Astrocyte (in vitro differentiated cells and primary cell): ENCODE measurements around the gene CNKSR3. TPM values are rescaled to one million over a fixed set of nuclear protein-coding genes. Genes with fewer than 3 reads are reported as not detected.

Source experiments
- DNase-seq: peaks from one replicate; pipeline ENCODE4 v3.0.0-alpha.2; 2010; ENCODE audit warnings: low read depth
- FAIRE-seq: peaks from 2 replicates; lab custom pipeline; 2011; peaks lifted over from hg19 to GRCh38; lab: Jason Lieb, UNC
- H2AFZ ChIP-seq: 2 replicates; pipeline ENCODE4 v1.6.0; 2012; ENCODE audit warnings: low read depth, low read length, inconsistent platforms
- H3K27ac ChIP-seq: 2 replicates; pipeline ENCODE4 v1.5.1; 2011; ENCODE audit warnings: low read depth, low read length, inconsistent platforms
- H3K27me3 ChIP-seq: 2 replicates; pipeline ENCODE4 v1.6.0; 2011; ENCODE audit warnings: low read length, inconsistent platforms; ENCODE audit not compliant: insufficient read depth
- H3K36me3 ChIP-seq: 2 replicates; pipeline ENCODE4 v1.5.1; 2011; ENCODE audit warnings: low read length, inconsistent platforms; ENCODE audit not compliant: insufficient read depth
- H3K4me1 ChIP-seq: 2 replicates; pipeline ENCODE4 v1.5.1; 2011; ENCODE audit warnings: low read length, inconsistent platforms; ENCODE audit not compliant: insufficient read depth
- H3K4me2 ChIP-seq: 2 replicates; pipeline ENCODE4 v1.6.0; 2012; ENCODE audit warnings: low read length, inconsistent platforms
- H3K4me3 ChIP-seq: 2 replicates; pipeline ENCODE4 v1.5.1; 2011; ENCODE audit warnings: low read depth, mild to moderate bottlenecking, low read length, inconsistent platforms; ENCODE audit not compliant: insufficient read depth
- H3K79me2 ChIP-seq: 2 replicates; pipeline ENCODE4 v1.6.0; 2012; ENCODE audit warnings: mild to moderate bottlenecking, low read length, inconsistent platforms; ENCODE audit not compliant: insufficient read depth
- H3K9ac ChIP-seq: 2 replicates; pipeline ENCODE4 v1.6.0; 2012; ENCODE audit warnings: mild to moderate bottlenecking, low read length, inconsistent platforms
- H3K9me3 ChIP-seq: 2 replicates; pipeline ENCODE4 v1.5.1; 2012; ENCODE audit warnings: low read depth, mild to moderate bottlenecking, low read length, inconsistent platforms; ENCODE audit not compliant: insufficient read depth
- H4K20me1 ChIP-seq: 2 replicates; pipeline ENCODE4 v1.6.0; 2012; ENCODE audit warnings: low read length, inconsistent platforms; ENCODE audit not compliant: insufficient read depth
- H3K27ac Mint-ChIP-seq: one replicate; pipeline ENCODE4 v1.8.0; 2021; ENCODE audit warnings: mild to moderate bottlenecking, mixed read lengths; ENCODE audit not compliant: unreplicated experiment
- H3K27me3 Mint-ChIP-seq: one replicate; pipeline ENCODE4 v1.8.0; 2021; ENCODE audit warnings: low read depth, mixed read lengths; ENCODE audit not compliant: unreplicated experiment
- H3K36me3 Mint-ChIP-seq: one replicate; pipeline ENCODE4 v1.8.0; 2021; ENCODE audit warnings: low read depth, mixed read lengths; ENCODE audit not compliant: unreplicated experiment
- H3K4me1 Mint-ChIP-seq: one replicate; pipeline ENCODE4 v1.8.0; 2021; ENCODE audit warnings: low read depth, mixed read lengths; ENCODE audit not compliant: unreplicated experiment
- H3K4me3 Mint-ChIP-seq: one replicate; pipeline ENCODE4 v1.8.0; 2021; ENCODE audit warnings: mild to moderate bottlenecking, moderate library complexity, mixed read lengths; ENCODE audit not compliant: unreplicated experiment
- H3K9me3 Mint-ChIP-seq: one replicate; pipeline ENCODE4 v1.8.0; 2021; ENCODE audit warnings: mild to moderate bottlenecking, mixed read lengths; ENCODE audit not compliant: unreplicated experiment
- EZH2 ChIP-seq: IDR thresholded peaks from 2 replicates; pipeline ENCODE4 v1.6.1; 2012; ENCODE audit warnings: mild to moderate bottlenecking, low read length, inconsistent platforms; ENCODE audit not compliant: insufficient read depth
- total RNA-seq: library from RNA; stranded (reverse); gene quantifications from 2 replicates; pipeline ENCODE4 v1.2.1, GENCODE V29; 2021
- TF ChIP-seq, protein P1 (sequence below): IDR thresholded peaks from 2 replicates; pipeline ENCODE4 v1.5.1; 2011; ENCODE audit warnings: low read depth, mild to moderate bottlenecking, inconsistent platforms, low read length, moderate library complexity; ENCODE audit not compliant: insufficient read depth

Gene CNKSR3
- total RNA-seq, 1 donor from 2014 or later: 11.1 TPM

DNA sequence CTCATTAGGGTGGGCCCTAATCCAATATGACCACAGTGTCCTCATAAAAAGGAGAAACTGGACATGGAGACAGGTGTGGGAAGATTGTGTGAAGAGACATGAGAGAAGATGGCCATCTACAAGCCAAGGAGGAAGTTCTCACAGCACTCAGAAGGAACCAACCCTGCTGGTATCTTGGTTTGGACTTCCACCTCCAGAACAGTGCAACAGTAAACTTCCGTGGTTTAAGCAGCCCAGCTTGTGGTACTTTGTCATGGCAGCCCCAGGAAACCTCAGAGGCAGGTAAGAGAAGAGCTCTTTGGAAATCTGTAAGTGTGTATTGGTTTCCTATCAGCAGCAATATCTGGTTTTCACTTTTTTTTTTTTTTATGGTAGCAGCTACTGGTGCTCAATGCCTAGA lies 16.5 kb upstream of the CNKSR3 start:
- H3K36me3 ChIP-seq: no peaks in the 10 kb centered on the region
- no peak overlapping the region for H3K4me3 ChIP-seq
- Mint-ChIP-seq H3K36me3 (no peaks in the 10 kb centered on the region), H3K4me1 (no peaks in the 10 kb centered on the region), H3K27ac (no peak overlapping the region), H3K4me3 (no peak overlapping the region), H3K27me3 (no peaks in the 10 kb centered on the region), H3K9me3 (no peaks in the 10 kb centered on the region)
- no peak for FAIRE-seq
- H3K4me2 ChIP-seq: no peak overlapping the region
- TF ChIP-seq, protein P1, sequence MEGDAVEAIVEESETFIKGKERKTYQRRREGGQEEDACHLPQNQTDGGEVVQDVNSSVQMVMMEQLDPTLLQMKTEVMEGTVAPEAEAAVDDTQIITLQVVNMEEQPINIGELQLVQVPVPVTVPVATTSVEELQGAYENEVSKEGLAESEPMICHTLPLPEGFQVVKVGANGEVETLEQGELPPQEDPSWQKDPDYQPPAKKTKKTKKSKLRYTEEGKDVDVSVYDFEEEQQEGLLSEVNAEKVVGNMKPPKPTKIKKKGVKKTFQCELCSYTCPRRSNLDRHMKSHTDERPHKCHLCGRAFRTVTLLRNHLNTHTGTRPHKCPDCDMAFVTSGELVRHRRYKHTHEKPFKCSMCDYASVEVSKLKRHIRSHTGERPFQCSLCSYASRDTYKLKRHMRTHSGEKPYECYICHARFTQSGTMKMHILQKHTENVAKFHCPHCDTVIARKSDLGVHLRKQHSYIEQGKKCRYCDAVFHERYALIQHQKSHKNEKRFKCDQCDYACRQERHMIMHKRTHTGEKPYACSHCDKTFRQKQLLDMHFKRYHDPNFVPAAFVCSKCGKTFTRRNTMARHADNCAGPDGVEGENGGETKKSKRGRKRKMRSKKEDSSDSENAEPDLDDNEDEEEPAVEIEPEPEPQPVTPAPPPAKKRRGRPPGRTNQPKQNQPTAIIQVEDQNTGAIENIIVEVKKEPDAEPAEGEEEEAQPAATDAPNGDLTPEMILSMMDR: no peak
- TF ChIP-seq EZH2: no peak
- H3K4me1 ChIP-seq: no peaks in the 10 kb centered on the region
- no peak overlapping the region for H2AFZ ChIP-seq
- no peak overlapping the region for H3K27ac ChIP-seq
- H3K27me3 ChIP-seq: no peaks in the 10 kb centered on the region
- no peak for DNase-seq
- no peaks in the 10 kb centered on the region for H3K9me3 ChIP-seq
- no peak overlapping the region for H3K9ac ChIP-seq
- H3K79me2 ChIP-seq: no peaks in the 10 kb centered on the region
- H4K20me1 ChIP-seq: no peaks in the 10 kb centered on the region

DNA sequence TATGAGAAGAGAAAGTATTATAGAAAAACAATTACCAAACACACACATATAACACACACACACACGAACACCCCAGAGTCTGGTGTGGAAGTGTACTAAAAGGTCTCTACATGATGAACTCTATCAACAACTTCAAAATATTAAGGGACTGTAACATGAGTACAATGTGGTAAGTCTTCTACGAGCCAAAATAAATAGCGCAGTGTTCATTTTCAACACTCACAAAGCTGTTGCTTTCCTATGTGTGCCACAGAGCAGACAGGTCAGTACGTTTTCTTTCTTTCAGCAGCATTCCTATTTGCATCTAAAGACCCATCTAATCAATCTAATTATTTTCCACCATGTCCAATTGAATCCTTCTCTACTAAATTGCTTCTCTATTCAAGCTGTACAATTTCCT lies 12.1 kb upstream of the CNKSR3 start:
- peak; percentile 24 for DNase-seq
- H3K9me3 ChIP-seq: no peaks in the 10 kb centered on the region
- H4K20me1 ChIP-seq: no peaks in the 10 kb centered on the region
- H3K4me1 Mint-ChIP-seq: no peaks in the 10 kb centered on the region
- H2AFZ ChIP-seq: no peak overlapping the region
- no peak overlapping the region for H3K4me2 ChIP-seq
- no peaks in the 10 kb centered on the region for H3K27me3 ChIP-seq
- no peak overlapping the region for H3K27ac Mint-ChIP-seq
- H3K27ac ChIP-seq: no peak overlapping the region
- H3K4me3 Mint-ChIP-seq: no peak overlapping the region
- H3K4me1 ChIP-seq: no peaks in the 10 kb centered on the region
- TF ChIP-seq, protein P1: no peak
- TF ChIP-seq EZH2: no peak
- no peak overlapping the region for H3K4me3 ChIP-seq
- H3K79me2 ChIP-seq: no peaks in the 10 kb centered on the region
- no peak overlapping the region for H3K9ac ChIP-seq
- no peaks in the 10 kb centered on the region for H3K36me3 Mint-ChIP-seq
- no peaks in the 10 kb centered on the region for H3K9me3 Mint-ChIP-seq
- no peaks in the 10 kb centered on the region for H3K36me3 ChIP-seq
- FAIRE-seq: no peak
- no peaks in the 10 kb centered on the region for H3K27me3 Mint-ChIP-seq

DNA sequence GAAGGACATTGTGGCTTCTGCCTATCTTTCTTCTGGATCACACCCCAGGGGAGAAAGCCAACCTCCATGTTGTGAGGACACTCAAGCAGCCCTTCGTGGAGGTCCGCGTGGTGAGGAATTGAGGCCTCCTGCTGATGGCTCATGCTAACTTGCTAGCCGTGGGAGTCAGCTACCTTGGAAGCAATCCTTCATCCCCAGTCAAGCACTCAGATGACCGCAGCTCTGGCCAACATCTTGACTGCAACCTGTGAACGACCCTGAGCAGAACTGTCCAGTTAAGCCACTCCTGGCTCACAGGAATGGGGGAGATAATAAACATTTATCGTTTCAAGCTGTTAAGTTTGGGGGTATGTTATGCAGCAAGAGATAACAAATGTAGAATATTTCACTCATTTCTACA lies 10.9 kb upstream of the CNKSR3 start:
- H3K79me2 ChIP-seq: no peaks in the 10 kb centered on the region
- no peak overlapping the region for H3K4me3 ChIP-seq
- no peaks in the 10 kb centered on the region for H3K27me3 ChIP-seq
- no peak for TF ChIP-seq EZH2
- TF ChIP-seq, protein P1: no peak
- no peak overlapping the region for H2AFZ ChIP-seq
- no peaks in the 10 kb centered on the region for H3K4me1 ChIP-seq
- no peak overlapping the region for H3K27ac ChIP-seq
- H3K4me2 ChIP-seq: no peak overlapping the region
- H3K36me3 ChIP-seq: no peaks in the 10 kb centered on the region
- Mint-ChIP-seq H3K9me3 (no peaks in the 10 kb centered on the region), H3K4me1 (no peaks in the 10 kb centered on the region), H3K36me3 (no peaks in the 10 kb centered on the region), H3K27me3 (peaks cover 3% of the 10 kb centered on the region), H3K4me3 (no peak overlapping the region), H3K27ac (no peak overlapping the region)
- H4K20me1 ChIP-seq: no peaks in the 10 kb centered on the region
- H3K9me3 ChIP-seq: no peaks in the 10 kb centered on the region
- FAIRE-seq (no peak), DNase-seq (no peak)
- H3K9ac ChIP-seq: no peak overlapping the region
